SK-N-SH (cell line): Measurements from ENCODE around the gene MYORG. TPM values are rescaled to one million over a fixed set of nuclear protein-coding genes. Genes with fewer than 3 reads are reported as not detected.

Source experiments
- CTCF ChIA-PET: fragments of 300-600, 350-600 bp; formaldehyde crosslinking; extraction: SDS; loops from one replicate; lab custom pipeline; 2021; lab: Yijun Ruan, JAX
- POLR2A ChIA-PET: fragments of 350-600 bp; sonication (Branson Sonifier 250); formaldehyde crosslinking; extraction: SDS; loops from one replicate; lab custom pipeline; 2020; ENCODE audit warnings: antibody characterized with exemption, inconsistent platforms; lab: Yijun Ruan, JAX
- DNase-seq: peaks from one replicate; pipeline ENCODE4 v3.0.0; 2012
- H2AFZ ChIP-seq: fragments of 200-600 bp; sonication (generic); 2 replicates; pipeline ENCODE4 v1.8.1; 2016; ENCODE audit warnings: antibody characterized with exemption, mild to moderate bottlenecking, low read depth
- H3F3A ChIP-seq: fragments of 200-600 bp; sonication (generic); replicated peaks from 2 replicates; pipeline ENCODE3; 2016; ENCODE audit warnings: antibody characterized with exemption, mild to moderate bottlenecking; ENCODE audit not compliant: insufficient read depth
- H3K27ac ChIP-seq, 2 experiments: fragments of 200-500 bp in 1 of 2; fragments of 200-600 bp in 1 of 2; sonication (Bioruptor generic) in 1 of 2; sonication (generic), shearing (Covaris generic) in 1 of 2; 2 replicates each; pipeline versions ENCODE4 v1.5.1 to v1.6.1; 2014 to 2016; ENCODE audit warnings: low read depth in 2 of 2, inconsistent platforms in 1 of 2, low read length in 1 of 2, mild to moderate bottlenecking in 1 of 2, mixed read lengths in 1 of 2
- H3K27me3 ChIP-seq: fragments of 200-600 bp; sonication (generic), shearing (Covaris generic); 2 replicates; pipeline ENCODE4 v1.6.1; 2016; ENCODE audit warnings: mixed run types; ENCODE audit not compliant: insufficient read depth
- H3K36me3 ChIP-seq, 2 experiments: fragments of 200-500 bp in 1 of 2; fragments of 200-600 bp in 1 of 2; sonication (Bioruptor generic) in 1 of 2; sonication (generic) in 1 of 2; replicated peaks in 1 of 2; 2 replicates each; pipeline versions ENCODE3 to v1.5.1; 2014 to 2016; ENCODE audit warnings: low read length in 1 of 2, mild to moderate bottlenecking in 1 of 2; ENCODE audit not compliant: insufficient read depth in 2 of 2, control insufficient read depth in 1 of 2
- H3K4me1 ChIP-seq, 2 experiments: fragments of 200-500 bp in 1 of 2; fragments of 200-600 bp in 1 of 2; sonication (Bioruptor generic) in 1 of 2; sonication (generic), shearing (Covaris generic) in 1 of 2; 2 replicates each; pipeline versions ENCODE4 v1.5.1 to v1.6.1; 2014 to 2016; ENCODE audit warnings: low read depth in 1 of 2, low read length in 1 of 2, mixed run types in 1 of 2; ENCODE audit not compliant: insufficient read depth in 2 of 2, control insufficient read depth in 1 of 2
- H3K4me2 ChIP-seq: fragments of 200-600 bp; sonication (generic), shearing (Covaris generic); 2 replicates; pipeline ENCODE4 v1.6.1; 2017; ENCODE audit warnings: mixed run types
- H3K4me3 ChIP-seq, 2 experiments: fragments of 200-500 bp in 1 of 2; fragments of 200-600 bp in 1 of 2; sonication (Bioruptor generic) in 1 of 2; sonication (generic), shearing (Covaris generic) in 1 of 2; 2 replicates each; pipeline versions ENCODE4 v1.5.1 to v1.8.1; 2014 to 2016; ENCODE audit warnings: low read depth in 2 of 2, inconsistent platforms in 1 of 2, low read length in 1 of 2, mild to moderate bottlenecking in 1 of 2, mixed read lengths in 1 of 2, moderate library complexity in 1 of 2
- H3K79me2 ChIP-seq: fragments of 200-600 bp; sonication (generic); 2 replicates; pipeline ENCODE4 v1.8.1; 2017; ENCODE audit warnings: mild to moderate bottlenecking; ENCODE audit not compliant: insufficient read depth
- H3K9ac ChIP-seq: fragments of 200-600 bp; sonication (generic); 2 replicates; pipeline ENCODE4 v1.6.1; 2017; ENCODE audit warnings: mixed run types
- H3K9me2 ChIP-seq: fragments of 200-600 bp; sonication (generic); 2 replicates; pipeline ENCODE4 v1.6.1; 2017; ENCODE audit warnings: mixed run types
- H3K9me3 ChIP-seq: fragments of 200-600 bp; sonication (generic); 2 replicates; pipeline ENCODE4 v1.6.1; 2017; ENCODE audit warnings: mixed run types, mild to moderate bottlenecking, moderate library complexity
- H4K20me1 ChIP-seq: fragments of 200-600 bp; sonication (generic); 2 replicates; pipeline ENCODE4 v1.6.1; 2017; ENCODE audit warnings: mild to moderate bottlenecking, mixed run types; ENCODE audit not compliant: insufficient read depth
- CHD2 ChIP-seq: fragments of 150-350 bp; IDR thresholded peaks from 2 replicates; pipeline ENCODE4 v1.6.1; 2018; ENCODE audit warnings: low read length; ENCODE audit not compliant: partially characterized antibody
- EP300 ChIP-seq, 2 experiments: IDR thresholded peaks; 2 replicates each; pipeline versions ENCODE4 v1.4.0 to v1.6.1; 2012; ENCODE audit warnings: borderline replicate concordance in 1 of 2, low read depth in 1 of 2, low read length in 1 of 2
- FOSL2 ChIP-seq: IDR thresholded peaks from 2 replicates; pipeline ENCODE4 v1.4.0; 2012; ENCODE audit warnings: low read depth, mild to moderate bottlenecking, moderate library complexity, borderline replicate concordance
- FOXJ3 ChIP-seq: sonication (generic); formaldehyde crosslinking; IDR thresholded peaks from 2 replicates; pipeline ENCODE4 v1.5.1; 2020; ENCODE audit warnings: mild to moderate bottlenecking, missing genetic modification reagents
- FOXM1 ChIP-seq: IDR thresholded peaks from 2 replicates; pipeline ENCODE4 v1.4.0; 2012; ENCODE audit warnings: low read depth, mild to moderate bottlenecking
- GATA2 ChIP-seq: sonication (generic); formaldehyde crosslinking; IDR thresholded peaks from 2 replicates; pipeline ENCODE4 v1.5.0; 2020; ENCODE audit warnings: mild to moderate bottlenecking, missing genetic modification reagents
- IRF3 ChIP-seq: fragments of 150-350 bp; IDR thresholded peaks from 2 replicates; pipeline ENCODE4 v1.6.1; 2016; ENCODE audit warnings: mild to moderate bottlenecking, low read depth, low read length
- MAX ChIP-seq: IDR thresholded peaks from 2 replicates; pipeline ENCODE4 v1.4.0; 2012; ENCODE audit warnings: low read depth
- MXI1 ChIP-seq: IDR thresholded peaks from 2 replicates; pipeline ENCODE4 v1.6.1; 2012; ENCODE audit warnings: mild to moderate bottlenecking, low read depth, low read length, improper control_type of control experiment
- NRF1 ChIP-seq: IDR thresholded peaks from 2 replicates; pipeline ENCODE4 v1.6.1; 2012; ENCODE audit warnings: low read depth, mild to moderate bottlenecking, low read length
- RAD21 ChIP-seq: IDR thresholded peaks from 2 replicates; pipeline ENCODE4 v1.6.1; 2012; ENCODE audit warnings: mild to moderate bottlenecking, low read length
- RCOR1 ChIP-seq: fragments of 150-350 bp; IDR thresholded peaks from 2 replicates; pipeline ENCODE4 v1.6.1; 2017; ENCODE audit warnings: antibody characterized with exemption, low read length
- REST ChIP-seq: IDR thresholded peaks from 2 replicates; pipeline ENCODE4 v1.6.1; 2012; ENCODE audit warnings: mild to moderate bottlenecking, low read depth, low read length, moderate library complexity
- RFX5 ChIP-seq: IDR thresholded peaks from 2 replicates; pipeline ENCODE4 v1.6.1; 2012; ENCODE audit warnings: mild to moderate bottlenecking, improper control_type of control experiment, low read length
- SIN3A ChIP-seq: IDR thresholded peaks from 2 replicates; pipeline ENCODE4 v1.6.1; 2012; ENCODE audit warnings: low read depth, mild to moderate bottlenecking, low read length, moderate library complexity, borderline replicate concordance
- TAF1 ChIP-seq: IDR thresholded peaks from 2 replicates; pipeline ENCODE4 v1.6.1; 2012; ENCODE audit warnings: low read depth, mild to moderate bottlenecking, low read length, moderate library complexity, borderline replicate concordance
- TCF12 ChIP-seq: IDR thresholded peaks from 2 replicates; pipeline ENCODE4 v1.4.0; 2012
- TEAD4 ChIP-seq: IDR thresholded peaks from 2 replicates; pipeline ENCODE4 v1.4.0; 2012; ENCODE audit warnings: mild to moderate bottlenecking, borderline replicate concordance; ENCODE audit not compliant: insufficient read depth
- USF1 ChIP-seq: IDR thresholded peaks from 2 replicates; pipeline ENCODE4 v1.4.0; 2012; ENCODE audit warnings: low read depth, borderline replicate concordance
- YY1 ChIP-seq: IDR thresholded peaks from 2 replicates; pipeline ENCODE4 v1.4.0; 2012; ENCODE audit warnings: low read depth, mild to moderate bottlenecking
- ZBTB33 ChIP-seq: IDR thresholded peaks from 2 replicates; pipeline ENCODE4 v1.4.0; 2012; ENCODE audit warnings: low read depth, borderline replicate concordance
- WGBS: methylation state at CpG from one replicate; pipeline ENCODE4 v1.1.6; 2017; ENCODE audit warnings: low lambda C conversion rate; 5-methylcytosine and 5-hydroxymethylcytosine counted together
- polyA plus RNA-seq, 3 experiments: library from polyadenylated mRNA; depleted of rRNA; stranded (reverse); fragments of >200 nt; gene quantifications; 2 replicates each; pipeline ENCODE4 v1.2.3, GENCODE V29; 2012

MYORG gene
- polyA plus RNA-seq, 1 of the 3 experiments (the other 2 are of a cell fraction), result 1.1 TPM

GRCh38 chr9:34399729-34400128 is 23.0 kb upstream of the MYORG start (continued):
- TF ChIP-seq GATA2 (CRISPR knock-in tag), result no peak
- TF ChIP-seq ZBTB33, result no peak
- no peak for TF ChIP-seq CHD2
- TF ChIP-seq RFX5, result no peak
- TF ChIP-seq, all 33 proteins: peak for 0

- no peak for TF ChIP-seq NRF1
- no peak for TF ChIP-seq MAX
- TF ChIP-seq USF1, result no peak
- TF ChIP-seq TCF12, result no peak
- no peak for TF ChIP-seq EP300 (IDR thresholded peaks at IDR 0.05; ENCODE audit: borderline replicate concordance in 1 of 2, low read depth in 1 of 2, low read length in 1 of 2)
- TF ChIP-seq ZBTB33, result no peak
- TF ChIP-seq SIN3A, result no peak
- no peak for TF ChIP-seq REST
- TF ChIP-seq RFX5, result no peak
- TF ChIP-seq TEAD4, result no peak
- no peak for TF ChIP-seq RCOR1
- no peak for TF ChIP-seq FOXM1
- no peak for TF ChIP-seq CHD2
- no peak for TF ChIP-seq RAD21
- TF ChIP-seq MXI1, result no peak
- no peak for TF ChIP-seq FOSL2
- no peak for TF ChIP-seq TAF1
- no peak for TF ChIP-seq FOXJ3 (CRISPR knock-in tag)
- no peak for TF ChIP-seq YY1
- TF ChIP-seq IRF3, result no peak
- TF ChIP-seq, all 33 proteins: peak for 0
- POLR2A ChIA-PET, result no interaction called here
- H3K79me2 ChIP-seq, result no peaks in the 10 kb centered on the region
- H2AFZ ChIP-seq, result no peak overlapping the region
- DNase-seq, result no peak
- no CpG with 5 or more reads among the region's 1 CpG for WGBS
- no peak overlapping the region for H3K4me3 ChIP-seq
- peaks cover 18 to 35% of the 10 kb centered on the region in 2 experiments for H3K36me3 ChIP-seq
- no peak overlapping the region for H3K4me2 ChIP-seq
- CTCF ChIA-PET, result interaction anchor here (1.0 to 4.4 kb wide), 9 partner anchors 10 to 193 kb away, joined by 3 to 20 read pairs (median 5); no protein-coding TSS in a partner anchor
- no peaks in the 10 kb centered on the region for H3K27me3 ChIP-seq
- H4K20me1 ChIP-seq, result peaks cover 10% of the 10 kb centered on the region
- peaks cover 4% of the 10 kb centered on the region for H3F3A ChIP-seq
- no peak overlapping the region for H3K9ac ChIP-seq
- no peaks in the 10 kb centered on the region for H3K9me2 ChIP-seq
- H3K4me1 ChIP-seq, result no peaks in the 10 kb centered on the region
- H3K27ac ChIP-seq, result no peak overlapping the region
- no peaks in the 10 kb centered on the region for H3K9me3 ChIP-seq
These were observed 22.2 kb upstream of the MYORG start for GRCh38 chr9:34398875-34399274.
